ENCODE measurements around the gene LMX1B.

DNA sequence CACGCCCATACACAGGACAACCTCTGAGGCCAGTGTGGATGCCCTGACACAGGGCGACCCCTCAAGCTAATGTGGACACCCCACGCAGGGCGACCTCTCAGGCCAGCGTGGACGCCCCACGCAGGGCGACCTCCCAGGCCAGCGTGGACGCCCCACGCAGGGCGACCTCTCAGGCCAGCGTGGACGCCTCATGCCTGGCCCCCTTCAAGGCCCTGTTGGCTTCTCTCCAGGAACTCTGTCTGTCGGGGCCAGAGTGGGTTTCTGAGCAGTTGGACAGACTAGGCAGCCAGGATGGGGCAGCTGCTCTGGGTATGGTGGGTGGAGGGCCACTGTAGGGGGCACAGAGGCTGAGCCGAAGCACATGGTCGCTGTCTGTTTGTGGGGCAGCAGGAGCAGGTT, 47.4 kb downstream of the LMX1B start:
- TF ChIP-seq CTCF (IDR thresholded peaks at IDR 0.05) = no peak
- TF ChIP-seq ZFX (IDR thresholded peaks at IDR 0.05; ENCODE audit: borderline replicate concordance) = no peak
